PC-9 (cell line): ENCODE data around the gene RNF187. TPM values are rescaled to one million over a fixed set of nuclear protein-coding genes. Genes with fewer than 3 reads are reported as not detected.

Experiments used
- BruUV-seq: library from RNA; stranded (reverse); fragments of 400-500 nt; replicated peaks from 2 replicates; lab custom pipeline; 2021; lab: Mats Ljungman, UMichigan
- CTCF ChIA-PET: fragments of 300-600 bp; sonication (Branson Sonifier 250); formaldehyde crosslinking; loops from one replicate; lab custom pipeline; 2022; ENCODE audit warnings: antibody characterized with exemption; lab: Charles Lee
- POLR2A ChIA-PET: fragments of 300-600 bp; sonication (Branson Sonifier 250); formaldehyde crosslinking; loops from one replicate; lab custom pipeline; 2022; ENCODE audit warnings: antibody characterized with exemption; ENCODE audit not compliant: unreplicated experiment; lab: Charles Lee
- DNase-seq, 2 experiments: peaks; one replicate each; pipeline versions ENCODE4 v3.0.0 to v3.0.0-alpha.2; 2015 to 2022; ENCODE audit warnings: mixed read lengths in 1 of 2
- H2AFZ ChIP-seq: fragments of 200-600 bp; sonication (generic); 2 replicates; pipeline ENCODE4 v1.8.1; 2017; ENCODE audit warnings: antibody characterized with exemption
- H3F3A ChIP-seq: fragments of 200-600 bp; sonication (generic); 2 replicates; pipeline ENCODE4 v1.8.1; 2017; ENCODE audit warnings: antibody characterized with exemption, mild to moderate bottlenecking, low read depth; ENCODE audit not compliant: insufficient read depth
- H3K27ac ChIP-seq: fragments of 200-600 bp; sonication (generic); 2 replicates; pipeline ENCODE4 v1.6.1; 2016; ENCODE audit warnings: mixed run types
- H3K27me3 ChIP-seq: fragments of 200-600 bp; sonication (generic); 2 replicates; pipeline ENCODE4 v1.6.1; 2016; ENCODE audit warnings: low read depth, mixed run types; ENCODE audit not compliant: insufficient read depth
- H3K36me3 ChIP-seq: fragments of 200-600 bp; sonication (generic); 2 replicates; pipeline ENCODE4 v1.6.1; 2016; ENCODE audit warnings: low read depth, mixed run types
- H3K4me1 ChIP-seq: fragments of 200-600 bp; sonication (generic); replicated peaks from 2 replicates; pipeline ENCODE4 v1.6.1; 2016; ENCODE audit warnings: mixed run types; ENCODE audit not compliant: insufficient read depth
- H3K4me2 ChIP-seq: fragments of 200-600 bp; sonication (generic); 2 replicates; pipeline ENCODE4 v1.6.1; 2017; ENCODE audit warnings: mixed run types
- H3K4me3 ChIP-seq: fragments of 200-600 bp; sonication (generic); 2 replicates; pipeline ENCODE4 v1.6.1; 2016; ENCODE audit warnings: mixed run types
- H3K79me2 ChIP-seq: fragments of 200-600 bp; sonication (generic); 2 replicates; pipeline ENCODE4 v1.6.1; 2017; ENCODE audit warnings: low read depth, mixed run types
- H3K9me2 ChIP-seq: fragments of 200-600 bp; sonication (generic); 2 replicates; pipeline ENCODE4 v1.8.1; 2017; ENCODE audit warnings: mild to moderate bottlenecking; ENCODE audit not compliant: insufficient read depth
- H3K9me3 ChIP-seq: fragments of 200-600 bp; sonication (generic); 2 replicates; pipeline ENCODE4 v1.8.1; 2016; ENCODE audit warnings: low read depth; ENCODE audit not compliant: insufficient read depth
- H4K20me1 ChIP-seq: fragments of 200-600 bp; sonication (generic); 2 replicates; pipeline ENCODE4 v1.8.1; 2017; ENCODE audit not compliant: insufficient read depth
- EZH2 ChIP-seq: fragments of 200-600 bp; sonication (generic); IDR thresholded peaks from 2 replicates; pipeline ENCODE4 v1.8.0; 2017; ENCODE audit warnings: antibody characterized with exemption, low read depth
- intact Hi-C: fragments of 100-400 bp; cut with micrococcal nuclease; formaldehyde crosslinking; loops from one replicate; pipeline ENCODE4 v1.10.0; 2022; ENCODE audit not compliant: unreplicated experiment
- total RNA-seq: library from RNA; stranded (reverse); gene quantifications from 2 replicates; pipeline ENCODE4 v1.2.3, GENCODE V29; 2021
- TF ChIP-seq, protein P1 (sequence below): fragments of 200-600 bp; sonication (generic); conservative IDR thresholded peaks from 2 replicates; pipeline ENCODE4 v1.6.1; 2017; ENCODE audit warnings: mixed run types, antibody characterized with exemption, mild to moderate bottlenecking, moderate library complexity

The RNF187 gene
- total RNA-seq, 1 experiment from 2014 or later: 182 TPM

DNA sequence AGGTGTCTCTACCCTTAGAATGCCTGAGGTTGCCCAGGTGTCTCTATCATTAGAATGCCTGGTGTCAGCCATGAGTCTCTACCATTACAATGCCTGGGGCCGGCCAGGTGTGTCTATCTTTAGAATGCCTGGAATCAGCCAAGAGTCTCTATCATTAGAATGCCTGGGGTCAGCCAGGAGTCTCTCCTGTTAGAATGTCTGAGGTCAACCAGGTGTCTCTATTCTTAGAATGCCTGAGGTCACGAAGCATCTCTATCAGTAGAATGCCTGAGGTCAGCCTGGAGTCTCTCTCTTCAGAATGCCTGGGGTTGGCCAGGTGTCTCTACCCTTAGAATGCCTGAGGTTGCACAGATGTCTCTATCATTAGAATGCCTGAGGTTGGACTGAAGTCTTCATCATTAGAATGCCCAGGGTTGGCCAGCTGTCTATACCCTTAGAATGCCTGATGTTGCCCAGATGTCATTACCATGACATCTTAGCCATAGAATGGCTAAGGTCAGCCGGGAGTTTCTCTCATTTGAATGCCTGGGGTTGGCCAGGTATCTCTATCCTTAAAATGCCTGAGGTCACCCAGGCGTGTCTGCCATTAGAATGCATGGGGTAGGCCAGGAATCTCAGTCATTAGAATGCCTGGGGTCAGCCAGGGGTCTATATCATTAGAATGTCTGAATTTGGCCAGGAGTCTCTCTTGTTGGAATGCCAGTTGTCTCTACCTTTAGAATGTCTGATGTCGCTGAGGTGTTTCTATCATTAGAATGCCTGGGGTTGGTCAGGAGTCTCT, 44.0 kb downstream of the RNF187 start:
- POLR2A ChIA-PET: no interaction called here
- Histone ChIP-seq H3K9me2 (no peaks in the 10 kb centered on the region), H4K20me1 (no peaks in the 10 kb centered on the region), H3F3A (no peaks in the 10 kb centered on the region), H3K36me3 (no peaks in the 10 kb centered on the region), H3K27ac (no peak overlapping the region), H3K4me1 (no peaks in the 10 kb centered on the region), H3K79me2 (no peaks in the 10 kb centered on the region), H3K9me3 (no peaks in the 10 kb centered on the region), H2AFZ (no peak overlapping the region), H3K4me3 (no peak overlapping the region), H3K4me2 (no peak overlapping the region), H3K27me3 (peaks cover 13% of the 10 kb centered on the region)
- CTCF ChIA-PET: no interaction called here
- no peak for TF ChIP-seq EZH2
- TF ChIP-seq, protein P1, sequence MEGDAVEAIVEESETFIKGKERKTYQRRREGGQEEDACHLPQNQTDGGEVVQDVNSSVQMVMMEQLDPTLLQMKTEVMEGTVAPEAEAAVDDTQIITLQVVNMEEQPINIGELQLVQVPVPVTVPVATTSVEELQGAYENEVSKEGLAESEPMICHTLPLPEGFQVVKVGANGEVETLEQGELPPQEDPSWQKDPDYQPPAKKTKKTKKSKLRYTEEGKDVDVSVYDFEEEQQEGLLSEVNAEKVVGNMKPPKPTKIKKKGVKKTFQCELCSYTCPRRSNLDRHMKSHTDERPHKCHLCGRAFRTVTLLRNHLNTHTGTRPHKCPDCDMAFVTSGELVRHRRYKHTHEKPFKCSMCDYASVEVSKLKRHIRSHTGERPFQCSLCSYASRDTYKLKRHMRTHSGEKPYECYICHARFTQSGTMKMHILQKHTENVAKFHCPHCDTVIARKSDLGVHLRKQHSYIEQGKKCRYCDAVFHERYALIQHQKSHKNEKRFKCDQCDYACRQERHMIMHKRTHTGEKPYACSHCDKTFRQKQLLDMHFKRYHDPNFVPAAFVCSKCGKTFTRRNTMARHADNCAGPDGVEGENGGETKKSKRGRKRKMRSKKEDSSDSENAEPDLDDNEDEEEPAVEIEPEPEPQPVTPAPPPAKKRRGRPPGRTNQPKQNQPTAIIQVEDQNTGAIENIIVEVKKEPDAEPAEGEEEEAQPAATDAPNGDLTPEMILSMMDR: no peak
- intact Hi-C loops: no loop called here
- peak in 1 of 2 experiments; percentile 3 for DNase-seq
- BruUV-seq: no TSS peak

DNA sequence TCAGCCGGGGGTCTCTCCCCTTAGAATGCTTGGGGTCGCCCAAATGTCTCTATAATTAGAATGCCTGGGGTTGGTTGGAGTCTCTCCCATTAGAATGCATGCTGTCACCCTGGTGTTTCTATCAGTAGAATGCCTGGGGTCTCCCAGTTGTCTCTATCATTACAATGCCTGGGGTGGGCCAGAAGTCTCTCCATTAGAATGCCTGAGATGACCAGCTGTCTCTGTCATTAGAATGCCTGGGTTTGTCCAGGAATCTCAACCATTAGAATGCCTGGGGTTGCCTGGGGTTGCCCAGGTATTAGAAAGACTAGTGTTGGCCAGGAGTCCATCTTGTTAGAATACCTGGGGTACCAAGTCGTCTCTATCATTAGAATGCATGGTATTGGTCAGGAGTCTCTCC, 51.6 kb downstream of the RNF187 start:
- no peaks in the 10 kb centered on the region; the same call in 1 of the 2 replicates for H3K9me3 ChIP-seq
- peaks cover 12% of the 10 kb centered on the region for H3K4me1 ChIP-seq
- intact Hi-C loops: no loop called here
- H3K36me3 ChIP-seq: no peaks in the 10 kb centered on the region
- H2AFZ ChIP-seq: no peak overlapping the region
- H3K4me3 ChIP-seq: no peak overlapping the region
- no peaks in the 10 kb centered on the region for H3K79me2 ChIP-seq
- H3K9me2 ChIP-seq: no peaks in the 10 kb centered on the region
- no peak for TF ChIP-seq EZH2
- TF ChIP-seq, protein P1: no peak
- no TSS peak for BruUV-seq
- H4K20me1 ChIP-seq: no peaks in the 10 kb centered on the region
- no peak overlapping the region for H3K4me2 ChIP-seq
- ChIA-PET CTCF (no interaction called here), POLR2A (no interaction called here)
- H3K27ac ChIP-seq: no peak overlapping the region
- no peak for DNase-seq
- peaks cover 7% of the 10 kb centered on the region; the same call in 1 of the 2 replicates for H3F3A ChIP-seq
- H3K27me3 ChIP-seq: peaks cover 13% of the 10 kb centered on the region

DNA sequence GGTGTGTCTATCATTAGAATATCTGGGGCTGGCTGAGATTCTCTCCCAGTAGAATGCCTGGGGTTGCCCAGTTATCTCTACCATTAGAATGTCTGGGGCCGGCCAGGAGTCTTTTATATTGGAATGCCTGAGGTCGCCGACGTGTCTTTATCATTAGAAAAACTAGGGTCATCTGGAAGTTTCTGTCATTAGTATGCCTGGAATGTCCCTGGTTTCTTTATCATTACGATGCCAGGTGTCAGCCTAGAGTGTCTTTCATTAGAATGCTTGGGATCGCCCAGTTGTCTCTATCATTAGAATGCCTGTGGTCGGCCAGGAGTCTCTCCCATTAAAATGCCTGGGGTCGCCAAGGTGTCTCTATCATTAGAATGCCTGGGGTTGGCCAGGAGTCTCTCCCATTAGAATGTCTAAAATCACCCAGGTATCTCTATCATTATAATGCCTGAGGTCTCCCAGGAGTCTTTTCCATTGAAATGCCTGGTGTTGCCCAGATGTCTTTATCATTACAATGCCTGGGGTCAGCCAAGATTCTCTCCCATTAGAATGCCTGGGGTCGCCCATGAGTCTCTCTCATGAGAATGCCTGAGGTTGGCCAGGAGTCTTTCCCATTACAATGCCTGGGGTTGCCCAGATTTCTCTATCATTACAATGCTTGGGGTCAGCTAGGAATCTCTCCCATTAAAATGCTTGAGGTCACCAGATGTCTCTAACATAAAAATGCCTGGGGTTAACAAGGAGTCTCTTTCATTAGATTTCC, 53.2 kb downstream of the RNF187 start:
- peaks cover 26% of the 10 kb centered on the region for H3K4me1 ChIP-seq
- peaks cover 21% of the 10 kb centered on the region; the same call in 1 of the 2 replicates for H3F3A ChIP-seq
- H3K27me3 ChIP-seq: peaks cover 5% of the 10 kb centered on the region; the same call in 1 of the 2 replicates
- ChIA-PET CTCF (no interaction called here), POLR2A (no interaction called here)
- intact Hi-C loops: no loop called here
- H3K79me2 ChIP-seq: no peaks in the 10 kb centered on the region
- H3K27ac ChIP-seq: no peak overlapping the region
- no peaks in the 10 kb centered on the region; the same call in 1 of the 2 replicates for H3K9me3 ChIP-seq
- H3K9me2 ChIP-seq: no peaks in the 10 kb centered on the region
- no TSS peak for BruUV-seq
- TF ChIP-seq, protein P1: no peak
- no peak for TF ChIP-seq EZH2
- H3K4me3 ChIP-seq: no peak overlapping the region
- no peak for DNase-seq
- H4K20me1 ChIP-seq: no peaks in the 10 kb centered on the region
- H3K36me3 ChIP-seq: no peaks in the 10 kb centered on the region
- no peak overlapping the region for H3K4me2 ChIP-seq
- H2AFZ ChIP-seq: no peak overlapping the region
